ENCODE measurements around the gene TTC14. TPM values are rescaled to one million over a fixed set of nuclear protein-coding genes. Genes with fewer than 3 reads are reported as not detected.

TTC14 gene
- total and polyA plus RNA-seq, 2 donors (not counting 3 experiments of a cell fraction or from before 2014, with no cell fraction given): 14.5 to 33.6 TPM

DNA sequence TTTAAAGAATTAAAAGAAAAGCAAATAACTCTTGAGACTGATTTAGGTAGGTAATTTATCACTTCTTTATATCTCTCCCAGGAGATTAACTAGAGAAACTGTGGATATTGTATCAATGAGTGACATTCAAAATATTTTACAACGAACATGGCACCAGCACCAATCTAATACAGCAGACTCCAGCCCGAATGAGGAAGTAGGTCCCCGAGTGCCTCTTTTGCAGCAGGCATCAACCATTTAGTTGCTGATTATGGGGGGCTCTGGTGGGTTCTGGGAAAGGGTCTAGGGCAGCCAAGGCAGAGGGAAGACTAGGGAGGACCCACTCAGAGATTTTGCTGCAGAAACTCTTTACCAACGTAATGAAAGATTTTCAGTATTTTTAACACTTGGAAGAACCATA lies 31.7 kb upstream of the TTC14 start:
- FAIRE-seq (no peak), DNase-seq (ENCODE audit: low read depth, low spot score) (no peak)
- H3K4me3 ChIP-seq (replicated peaks in 1 of 3; ENCODE audit: insufficient read depth in 1 of 3, low read depth in 1 of 3, low read length in 3 of 3): no peak overlapping the region
- H3K9me3 ChIP-seq (replicated peaks; ENCODE audit: control insufficient read depth, insufficient read depth, low read length): no peaks in the 10 kb centered on the region
- no peak overlapping the region for H2AFZ ChIP-seq (ENCODE audit: low read depth, low read length)
- TF ChIP-seq POLR2AphosphoS5 (IDR thresholded peaks at IDR 0.05; ENCODE audit: insufficient read depth, low read depth, low read length) (no peak), MYC (IDR thresholded peaks at IDR 0.05; ENCODE audit: low read depth, low read length) (no peak), POLR2A (IDR thresholded peaks at IDR 0.05; ENCODE audit: low read depth, low read length) (no peak), GATA2 (IDR thresholded peaks at IDR 0.05; ENCODE audit: insufficient read depth, insufficient read length, low read depth, low read length) (no peak)
- TF ChIP-seq, protein P1, sequence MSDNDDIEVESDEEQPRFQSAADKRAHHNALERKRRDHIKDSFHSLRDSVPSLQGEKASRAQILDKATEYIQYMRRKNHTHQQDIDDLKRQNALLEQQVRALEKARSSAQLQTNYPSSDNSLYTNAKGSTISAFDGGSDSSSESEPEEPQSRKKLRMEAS (IDR thresholded peaks at IDR 0.05; ENCODE audit: insufficient read depth, insufficient read length): no peak
- TF ChIP-seq, protein P2, sequence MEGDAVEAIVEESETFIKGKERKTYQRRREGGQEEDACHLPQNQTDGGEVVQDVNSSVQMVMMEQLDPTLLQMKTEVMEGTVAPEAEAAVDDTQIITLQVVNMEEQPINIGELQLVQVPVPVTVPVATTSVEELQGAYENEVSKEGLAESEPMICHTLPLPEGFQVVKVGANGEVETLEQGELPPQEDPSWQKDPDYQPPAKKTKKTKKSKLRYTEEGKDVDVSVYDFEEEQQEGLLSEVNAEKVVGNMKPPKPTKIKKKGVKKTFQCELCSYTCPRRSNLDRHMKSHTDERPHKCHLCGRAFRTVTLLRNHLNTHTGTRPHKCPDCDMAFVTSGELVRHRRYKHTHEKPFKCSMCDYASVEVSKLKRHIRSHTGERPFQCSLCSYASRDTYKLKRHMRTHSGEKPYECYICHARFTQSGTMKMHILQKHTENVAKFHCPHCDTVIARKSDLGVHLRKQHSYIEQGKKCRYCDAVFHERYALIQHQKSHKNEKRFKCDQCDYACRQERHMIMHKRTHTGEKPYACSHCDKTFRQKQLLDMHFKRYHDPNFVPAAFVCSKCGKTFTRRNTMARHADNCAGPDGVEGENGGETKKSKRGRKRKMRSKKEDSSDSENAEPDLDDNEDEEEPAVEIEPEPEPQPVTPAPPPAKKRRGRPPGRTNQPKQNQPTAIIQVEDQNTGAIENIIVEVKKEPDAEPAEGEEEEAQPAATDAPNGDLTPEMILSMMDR (IDR thresholded peaks at IDR 0.05; ENCODE audit: extremely low read depth in 1 of 2, insufficient read depth in 1 of 2, low read depth in 1 of 2, low read length in 2 of 2): no peak
- no peaks in the 10 kb centered on the region for H3K9me1 ChIP-seq (replicated peaks; ENCODE audit: control insufficient read depth, extremely low read depth, insufficient read depth, low read length)
- no peak overlapping the region for H3K4me2 ChIP-seq (ENCODE audit: insufficient read depth, low read length)
- dilution Hi-C loops (cut with MboI; ENCODE audit: extremely low pct_ligation_motif_present, low sequenced_read_pairs): no loop called here
- no TSS peak for BruUV-seq (replicated peaks)
- intact Hi-C loops (cut with micrococcal nuclease): no loop called here
- ChIA-PET POLR2A (no interaction called here), CTCF (no interaction called here)
- H3K4me1 ChIP-seq (ENCODE audit: control insufficient read depth, extremely low read depth, insufficient read depth, low read length): no peaks in the 10 kb centered on the region
- H3K79me2 ChIP-seq (ENCODE audit: control insufficient read depth, insufficient read depth, low read length): no peaks in the 10 kb centered on the region
- H3K36me3 ChIP-seq (ENCODE audit: control insufficient read depth in 2 of 2, extremely low read depth in 1 of 2, insufficient read depth in 2 of 2, low read length in 2 of 2): no peaks in the 10 kb centered on the region
- H3K9ac ChIP-seq (replicated peaks; ENCODE audit: extremely low read depth, insufficient read depth, low read length): no peak overlapping the region
- H3K27me3 ChIP-seq (ENCODE audit: control insufficient read depth in 2 of 2, insufficient read depth in 2 of 2, low read length in 2 of 2): no peaks in the 10 kb centered on the region
- H4K20me1 ChIP-seq (replicated peaks; ENCODE audit: control insufficient read depth, extremely low read depth, insufficient read depth, low read length): no peaks in the 10 kb centered on the region
- no peak overlapping the region for H3K27ac ChIP-seq (ENCODE audit: insufficient read depth, low read depth, low read length)
